Cardiac muscle cell (in vitro differentiated cells and primary cell): ENCODE data around the gene TXNL4A. TPM values are rescaled to one million over a fixed set of nuclear protein-coding genes. Genes with fewer than 3 reads are reported as not detected.

Source experiments
- DNase-seq, 2 donors: peaks; one replicate each; pipeline versions ENCODE4 v3.0.0 to v3.0.0-alpha.2; 2010 to 2017; ENCODE audit warnings: low read depth in 1 of 2, low spot score in 1 of 2
- H3K27ac ChIP-seq: fragments of 200-600 bp; sonication (generic); 2 replicates; pipeline ENCODE4 v1.5.1; 2016
- H3K27me3 ChIP-seq: fragments of 200-600 bp; sonication (generic); 2 replicates; pipeline ENCODE4 v1.6.0; 2016; ENCODE audit warnings: control low read depth
- H3K36me3 ChIP-seq: fragments of 200-600 bp; sonication (generic); 2 replicates; pipeline ENCODE4 v1.5.1; 2016; ENCODE audit warnings: control low read depth
- H3K4me1 ChIP-seq: fragments of 200-600 bp; sonication (generic); 2 replicates; pipeline ENCODE4 v1.8.1; 2017; ENCODE audit warnings: low read depth, mild to moderate bottlenecking, mixed run types
- H3K4me3 ChIP-seq: fragments of 200-600 bp; sonication (generic); 2 replicates; pipeline ENCODE4 v1.5.1; 2016; ENCODE audit warnings: mild to moderate bottlenecking
- H3K9me3 ChIP-seq: fragments of 200-600 bp; sonication (generic); 2 replicates; pipeline ENCODE4 v1.5.1; 2017; ENCODE audit warnings: low read depth, mild to moderate bottlenecking, control low read depth
- CTCF ChIP-seq: IDR thresholded peaks from 2 replicates; pipeline ENCODE4 v1.5.1; 2012; ENCODE audit warnings: low read depth, mild to moderate bottlenecking, low read length
- polyA plus RNA-seq: library from polyadenylated mRNA; unstranded; fragments of >200 nt; fragmentation: Nextera tagmentation; extraction: Ambion mirVana; gene quantifications from 2 replicates; pipeline ENCODE4 v1.2.1, GENCODE V29; 2016
- total RNA-seq: library from RNA; depleted of rRNA; stranded (reverse); fragments of >200 nt; gene quantifications from 2 replicates; pipeline ENCODE4 v1.2.3, GENCODE V29; 2016

The TXNL4A gene
- total and polyA plus RNA-seq, 2 experiments from 2014 or later: 32.2 to 318 TPM

- Histone ChIP-seq H3K36me3 (no peaks in the 10 kb centered on the region), H3K4me3 (no peak overlapping the region), H3K4me1 (peaks cover 11% of the 10 kb centered on the region), H3K27me3 (no peaks in the 10 kb centered on the region), H3K9me3 (no peaks in the 10 kb centered on the region), H3K27ac (no peak overlapping the region)
- no peak for DNase-seq
- no peak for TF ChIP-seq CTCF
These were observed 43.0 kb downstream of the TXNL4A start for GRCh38 chr18:79945118-79946042.

- Histone ChIP-seq H3K9me3 (no peaks in the 10 kb centered on the region), H3K4me3 (no peak overlapping the region), H3K4me1 (peaks cover 11% of the 10 kb centered on the region), H3K27ac (no peak overlapping the region), H3K36me3 (no peaks in the 10 kb centered on the region), H3K27me3 (no peaks in the 10 kb centered on the region)
- TF ChIP-seq CTCF: no peak
- DNase-seq: no peak
These were observed 43.6 kb downstream of the TXNL4A start for GRCh38 chr18:79944746-79945117.

GRCh38 chr18:79944126-79944731 is 44.1 kb downstream of the TXNL4A start:
- Histone ChIP-seq H3K27ac (no peak overlapping the region), H3K9me3 (no peaks in the 10 kb centered on the region), H3K4me1 (peaks cover 11% of the 10 kb centered on the region), H3K36me3 (no peaks in the 10 kb centered on the region), H3K27me3 (no peaks in the 10 kb centered on the region), H3K4me3 (no peak overlapping the region)
- no peak for TF ChIP-seq CTCF
- DNase-seq: peak in 1 of 2 donors; percentile 65

GRCh38 chr18:79943608-79944125 is 44.7 kb downstream of the TXNL4A start:
- no peak for TF ChIP-seq CTCF
- H3K4me3 ChIP-seq: no peak overlapping the region
- H3K27ac ChIP-seq: no peak overlapping the region
- H3K27me3 ChIP-seq: no peaks in the 10 kb centered on the region
- no peaks in the 10 kb centered on the region for H3K36me3 ChIP-seq
- peaks cover 11% of the 10 kb centered on the region for H3K4me1 ChIP-seq
- no peak for DNase-seq
- no peaks in the 10 kb centered on the region for H3K9me3 ChIP-seq

GRCh38 chr18:79942786-79943607 is 45.4 kb downstream of the TXNL4A start:
- Histone ChIP-seq H3K27me3 (no peaks in the 10 kb centered on the region), H3K36me3 (no peaks in the 10 kb centered on the region), H3K4me3 (no peak overlapping the region), H3K4me1 (peaks cover 11% of the 10 kb centered on the region), H3K27ac (peak overlapping the region; percentile 40), H3K9me3 (no peaks in the 10 kb centered on the region)
- TF ChIP-seq CTCF: no peak
- DNase-seq: no peak
